BLaER1 treated with 17β-estradiol and CSF1 and Interleukin-3, amounts not matched to agents 10 nM and 100 nM (cell line): Measurements from ENCODE around the gene LDLRAD2.

ENCODE experiments used
- H3K27ac ChIP-seq, 11 experiments: shearing (Covaris generic); formaldehyde crosslinking; 2 replicates each; pipeline ENCODE4 v1.8.1; 2022
- H3K27me3 ChIP-seq, 11 experiments: shearing (Covaris generic); formaldehyde crosslinking; 2 replicates each; pipeline ENCODE4 v1.8.1; 2022
- H3K36me3 ChIP-seq, 11 experiments: shearing (Covaris generic); formaldehyde crosslinking; 2 replicates each; pipeline ENCODE4 v1.8.1; 2022
- H3K4me1 ChIP-seq, 10 experiments: shearing (Covaris generic); formaldehyde crosslinking; 2 replicates each; pipeline ENCODE4 v1.8.1; 2022
- H3K4me2 ChIP-seq, 11 experiments: shearing (Covaris generic); formaldehyde crosslinking; 2 replicates each; pipeline ENCODE4 v1.8.1; 2022
- H3K4me3 ChIP-seq, 10 experiments: shearing (Covaris generic); formaldehyde crosslinking; 2 replicates each; pipeline ENCODE4 v1.8.1; 2022
- H3K9ac ChIP-seq, 11 experiments: shearing (Covaris generic); formaldehyde crosslinking; 2 replicates each; pipeline ENCODE4 v1.8.1; 2022
- H3K9me3 ChIP-seq, 11 experiments: shearing (Covaris generic); formaldehyde crosslinking; replicated peaks in 1 of 11; 2 replicates each; pipeline ENCODE4 v1.8.1; 2022
- H4K20me1 ChIP-seq, 11 experiments: shearing (Covaris generic); formaldehyde crosslinking; 2 replicates each; pipeline ENCODE4 v1.8.1; 2022
- Cebpa-rat ChIP-seq, 11 experiments: shearing (Covaris generic); IDR thresholded peaks; 2 replicates each; pipeline ENCODE4 v1.8.1; 2022

LDLRAD2 gene

DNA sequence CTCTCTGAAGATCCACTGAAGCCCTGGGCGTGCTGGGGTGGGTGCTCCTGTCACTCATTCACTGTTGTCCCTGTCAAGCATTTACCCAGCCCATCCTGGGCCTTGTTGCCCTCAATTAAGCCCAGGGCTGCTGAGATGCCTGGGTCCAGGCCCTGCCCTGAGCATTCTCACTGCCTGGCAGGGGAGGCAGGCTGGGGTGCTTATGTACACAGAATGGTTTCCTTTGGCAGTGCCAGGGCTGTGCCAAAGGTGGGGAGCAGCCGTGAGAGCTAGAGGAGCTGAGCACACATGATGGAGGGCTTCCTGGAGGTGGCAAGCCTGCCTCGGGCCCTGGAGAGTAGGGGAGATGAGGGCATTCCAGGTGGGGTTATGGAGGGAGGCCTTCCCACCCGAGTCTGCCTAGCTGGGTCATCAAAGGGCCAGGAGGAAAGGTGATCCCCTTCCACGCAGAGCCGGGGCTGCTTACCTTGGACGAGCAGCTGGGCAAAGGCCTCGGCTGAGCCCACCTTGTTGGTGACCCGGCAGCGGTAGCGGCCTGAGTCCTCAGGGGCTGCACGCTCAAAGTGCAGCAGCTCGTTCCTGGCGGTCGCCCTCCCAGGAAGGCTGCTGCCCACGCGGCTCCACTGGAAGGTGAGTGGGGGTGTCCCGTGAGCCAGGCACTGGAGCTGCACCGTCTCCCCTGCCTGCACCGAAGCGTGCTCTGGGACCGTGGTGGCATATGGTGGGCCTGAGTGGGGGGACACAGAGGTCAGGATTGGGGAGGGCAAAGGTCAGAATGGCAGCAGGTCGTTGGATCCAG lies 26.5 kb downstream of the LDLRAD2 start:
- no peaks in the 10 kb centered on the region for H3K27me3 ChIP-seq
- H3K4me3 ChIP-seq, result no peak overlapping the region
- TF ChIP-seq Cebpa-rat (IDR thresholded peaks at IDR 0.05), result no peak
- H3K27ac ChIP-seq, result no peak overlapping the region
- peaks cover 0 to 8% (median 0%) of the 10 kb centered on the region in 11 experiments; a peak in 1 of 22 replicates for H4K20me1 ChIP-seq
- H3K4me1 ChIP-seq, result no peaks in the 10 kb centered on the region
- H3K36me3 ChIP-seq, result peaks cover 53 to 97% (median 89%) of the 10 kb centered on the region in 11 experiments
- H3K4me2 ChIP-seq, result no peak overlapping the region
- peaks cover 12 to 18% (median 16%) of the 10 kb centered on the region in 11 experiments for H3K9me3 ChIP-seq
- H3K9ac ChIP-seq, result no peak overlapping the region

DNA sequence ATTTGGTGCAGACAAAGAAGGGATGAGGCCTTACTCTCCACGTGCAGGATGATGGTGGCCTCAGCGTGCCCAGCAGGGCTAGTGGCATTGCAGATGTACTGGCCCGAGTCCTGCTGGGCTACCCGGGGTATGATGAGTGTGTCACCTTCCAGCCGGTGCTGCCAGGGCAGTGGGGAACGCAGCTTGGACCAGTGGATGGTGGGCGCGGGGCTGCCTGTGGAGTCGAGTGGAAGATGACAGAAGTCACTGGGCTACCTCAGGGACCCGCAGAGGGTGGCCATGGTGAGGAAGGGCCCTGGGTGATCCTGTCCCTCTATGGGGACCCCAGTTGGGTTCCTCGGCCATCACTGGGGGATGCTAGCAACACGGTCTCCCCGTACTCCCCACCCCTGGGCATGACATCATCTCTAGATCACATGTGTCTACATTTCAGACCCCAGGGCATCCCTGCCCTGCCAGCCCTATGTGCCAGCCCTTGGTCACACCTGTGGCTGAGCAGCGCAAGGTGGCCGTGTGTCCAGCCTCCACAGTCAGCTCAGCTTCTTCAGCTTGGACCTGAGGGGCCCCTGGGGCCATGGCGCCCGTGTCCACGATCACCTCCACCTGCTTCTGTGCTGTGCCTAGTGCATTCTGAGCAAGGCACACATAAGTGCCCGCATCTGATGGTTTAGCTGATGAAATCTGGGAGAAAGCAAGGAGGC lies 27.4 kb downstream of the LDLRAD2 start:
- no peak overlapping the region for H3K27ac ChIP-seq
- no peak overlapping the region for H3K9ac ChIP-seq
- no peaks in the 10 kb centered on the region for H3K4me1 ChIP-seq
- H4K20me1 ChIP-seq, result peaks cover 0 to 8% (median 0%) of the 10 kb centered on the region in 11 experiments; a peak in 2 of 22 replicates
- peaks cover 3 to 9% (median 8%) of the 10 kb centered on the region in 11 experiments for H3K9me3 ChIP-seq
- no peak overlapping the region for H3K4me3 ChIP-seq
- H3K4me2 ChIP-seq, result no peak overlapping the region
- no peak for TF ChIP-seq Cebpa-rat (IDR thresholded peaks at IDR 0.05)
- H3K27me3 ChIP-seq, result no peaks in the 10 kb centered on the region
- peaks cover 43 to 97% (median 86%) of the 10 kb centered on the region in 11 experiments for H3K36me3 ChIP-seq

DNA sequence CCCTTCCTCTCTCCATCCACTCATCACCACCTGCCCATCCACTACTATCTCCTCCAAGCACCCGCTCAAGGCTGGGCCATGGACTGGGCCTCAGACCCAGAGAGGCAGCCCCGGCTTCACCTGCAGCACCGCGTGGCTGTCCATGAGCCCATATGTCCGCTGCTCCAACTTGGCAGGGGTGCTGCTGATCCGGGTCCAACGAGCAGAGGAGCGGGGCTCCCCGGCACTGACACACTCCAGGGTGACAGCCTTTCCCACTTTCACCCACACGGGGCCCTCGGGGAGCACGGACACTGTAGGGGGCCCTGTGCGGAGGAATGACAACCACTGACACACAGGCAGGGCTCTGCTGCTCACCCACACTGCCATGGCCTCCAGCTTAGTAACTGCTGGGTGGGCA lies 28.9 kb downstream of the LDLRAD2 start:
- H3K4me3 ChIP-seq, result no peak overlapping the region
- no peak overlapping the region for H3K27ac ChIP-seq
- no peak for TF ChIP-seq Cebpa-rat (IDR thresholded peaks at IDR 0.05)
- peaks cover 0 to 8% (median 0%) of the 10 kb centered on the region in 11 experiments; a peak in 3 of 22 replicates for H4K20me1 ChIP-seq
- H3K36me3 ChIP-seq, result peaks cover 33 to 95% (median 81%) of the 10 kb centered on the region in 11 experiments; a peak in 21 of 22 replicates
- no peak overlapping the region for H3K9ac ChIP-seq
- no peaks in the 10 kb centered on the region for H3K4me1 ChIP-seq
- no peaks in the 10 kb centered on the region for H3K27me3 ChIP-seq
- no peaks in the 10 kb centered on the region for H3K9me3 ChIP-seq
- H3K4me2 ChIP-seq, result no peak overlapping the region

DNA sequence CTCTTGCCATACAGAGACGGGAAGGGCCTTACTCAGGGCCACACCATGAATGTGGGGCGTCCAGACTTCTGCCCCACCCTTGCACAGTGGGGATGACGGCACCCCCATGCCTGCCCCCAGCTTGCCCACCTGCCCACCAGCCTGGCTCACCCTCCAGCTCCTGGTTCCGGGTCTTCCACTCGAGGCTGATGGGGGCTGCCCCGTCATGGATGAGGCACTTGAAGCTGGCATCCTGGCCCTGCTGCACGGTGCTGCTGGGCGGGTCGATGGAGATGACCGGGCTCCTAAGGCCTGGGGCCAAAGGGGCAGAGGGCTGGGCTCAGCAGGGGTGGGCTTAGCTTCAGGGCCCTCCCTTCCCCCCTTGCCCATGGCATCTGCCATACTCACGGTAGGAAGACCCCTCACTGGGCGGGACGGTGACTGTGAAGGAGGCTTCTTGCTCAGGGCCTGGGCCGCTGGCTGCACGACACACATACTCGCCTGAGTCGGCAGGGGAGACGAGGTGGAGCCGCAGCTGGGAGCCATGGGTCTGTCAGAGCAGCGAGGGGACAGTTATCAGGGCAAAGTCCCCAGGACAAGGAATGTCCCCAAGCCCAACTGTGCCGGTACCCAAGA lies 29.9 kb downstream of the LDLRAD2 start:
- Histone ChIP-seq H4K20me1 (peaks cover 0 to 8% (median 0%) of the 10 kb centered on the region in 11 experiments; a peak in 3 of 22 replicates), H3K4me2 (no peak overlapping the region), H3K4me1 (no peaks in the 10 kb centered on the region), H3K4me3 (no peak overlapping the region), H3K36me3 (peaks cover 28 to 95% (median 80%) of the 10 kb centered on the region in 11 experiments; a peak in 21 of 22 replicates), H3K27ac (no peak overlapping the region), H3K9ac (no peak overlapping the region), H3K27me3 (no peaks in the 10 kb centered on the region), H3K9me3 (no peaks in the 10 kb centered on the region)
- no peak for TF ChIP-seq Cebpa-rat (IDR thresholded peaks at IDR 0.05)

DNA sequence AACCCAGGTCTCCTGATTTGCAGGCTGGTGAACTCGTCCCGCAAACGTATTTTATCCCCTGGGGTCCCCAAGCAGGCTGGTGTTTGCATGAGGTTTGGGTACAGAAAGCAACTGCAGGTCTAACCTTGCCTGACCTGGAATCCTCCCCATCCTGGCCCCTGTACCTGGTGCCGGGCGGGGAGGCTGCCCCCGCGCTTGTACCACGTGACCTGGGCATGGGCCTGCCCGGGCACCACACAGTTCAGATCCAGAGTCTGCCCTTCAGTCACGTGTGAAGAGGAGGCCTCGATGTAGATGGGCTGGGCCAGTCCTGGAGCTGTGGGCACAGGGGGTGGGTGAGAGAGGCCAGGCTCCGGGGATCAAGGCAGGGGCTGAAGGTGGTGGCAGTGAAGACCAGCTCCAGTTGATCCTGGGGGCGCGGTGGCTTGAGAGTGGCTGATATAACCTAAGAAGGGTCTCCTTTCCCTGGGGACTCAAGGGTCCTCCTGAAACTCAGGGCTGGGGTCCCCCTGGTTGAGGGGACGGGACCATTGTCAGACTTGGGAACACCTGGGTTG lies 30.6 kb downstream of the LDLRAD2 start:
- H3K9me3 ChIP-seq, result no peaks in the 10 kb centered on the region
- H3K4me1 ChIP-seq, result no peaks in the 10 kb centered on the region
- H3K27ac ChIP-seq, result no peak overlapping the region
- no peaks in the 10 kb centered on the region for H3K27me3 ChIP-seq
- peaks cover 27 to 95% (median 83%) of the 10 kb centered on the region in 11 experiments; a peak in 21 of 22 replicates for H3K36me3 ChIP-seq
- no peak for TF ChIP-seq Cebpa-rat (IDR thresholded peaks at IDR 0.05)
- H3K4me2 ChIP-seq, result no peak overlapping the region
- H3K4me3 ChIP-seq, result no peak overlapping the region
- no peak overlapping the region for H3K9ac ChIP-seq
- H4K20me1 ChIP-seq, result peaks cover 0 to 8% (median 0%) of the 10 kb centered on the region in 11 experiments; a peak in 3 of 22 replicates

DNA sequence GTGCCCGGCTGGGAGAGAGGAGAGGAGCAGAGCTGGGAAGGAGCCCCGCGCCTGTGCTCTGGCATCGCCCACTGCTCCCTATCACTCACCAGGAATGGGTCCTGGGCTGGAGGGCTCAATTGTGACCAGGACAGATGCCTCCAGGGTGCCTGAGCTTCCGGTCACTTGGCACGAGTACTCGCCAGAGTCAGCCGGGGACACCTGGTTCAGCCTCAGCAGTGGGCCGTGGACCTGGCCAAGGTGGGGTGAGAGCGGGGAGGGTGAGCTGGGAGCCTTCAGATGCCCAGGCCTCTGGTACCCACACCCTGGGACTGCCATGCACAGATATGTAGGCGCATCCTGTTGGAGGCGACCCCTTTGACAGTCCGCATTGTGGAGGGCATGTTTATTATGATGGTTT lies 31.1 kb downstream of the LDLRAD2 start:
- no peak overlapping the region for H3K4me3 ChIP-seq
- H3K9me3 ChIP-seq, result no peaks in the 10 kb centered on the region
- no peak overlapping the region for H3K27ac ChIP-seq
- peaks cover 27 to 95% (median 84%) of the 10 kb centered on the region in 11 experiments; a peak in 21 of 22 replicates for H3K36me3 ChIP-seq
- no peaks in the 10 kb centered on the region for H3K4me1 ChIP-seq
- peaks cover 0 to 8% (median 0%) of the 10 kb centered on the region in 11 experiments; a peak in 3 of 22 replicates for H4K20me1 ChIP-seq
- H3K9ac ChIP-seq, result no peak overlapping the region
- no peak overlapping the region for H3K4me2 ChIP-seq
- no peaks in the 10 kb centered on the region for H3K27me3 ChIP-seq
- no peak for TF ChIP-seq Cebpa-rat (IDR thresholded peaks at IDR 0.05)

DNA sequence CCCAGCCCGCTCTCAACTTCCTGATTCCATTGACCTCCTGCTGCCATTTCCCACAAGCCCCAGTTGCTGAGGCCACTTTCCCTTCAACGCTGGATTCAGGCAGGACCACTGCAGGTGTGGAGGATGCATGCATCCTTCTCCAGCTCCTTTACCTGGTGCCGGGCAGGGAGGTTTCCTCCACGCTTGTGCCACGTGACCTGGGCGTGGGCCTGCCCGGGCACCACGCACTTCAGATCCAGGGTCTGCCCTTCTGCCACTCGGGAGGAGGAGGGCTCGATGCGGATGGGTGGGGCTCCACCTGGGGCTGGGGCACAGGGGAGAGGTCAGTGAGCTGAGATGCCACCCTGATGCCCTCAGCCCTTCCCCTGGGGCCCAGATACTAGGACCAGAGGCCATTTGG lies 31.9 kb downstream of the LDLRAD2 start:
- no peak overlapping the region for H3K4me2 ChIP-seq
- TF ChIP-seq Cebpa-rat (IDR thresholded peaks at IDR 0.05), result no peak
- H3K4me1 ChIP-seq, result no peaks in the 10 kb centered on the region
- peaks cover 25 to 95% (median 82%) of the 10 kb centered on the region in 11 experiments; a peak in 21 of 22 replicates for H3K36me3 ChIP-seq
- H3K4me3 ChIP-seq, result no peak overlapping the region
- H4K20me1 ChIP-seq, result peaks cover 0 to 8% (median 0%) of the 10 kb centered on the region in 11 experiments; a peak in 3 of 22 replicates
- no peak overlapping the region for H3K27ac ChIP-seq
- no peaks in the 10 kb centered on the region for H3K27me3 ChIP-seq
- no peaks in the 10 kb centered on the region for H3K9me3 ChIP-seq
- H3K9ac ChIP-seq, result no peak overlapping the region

DNA sequence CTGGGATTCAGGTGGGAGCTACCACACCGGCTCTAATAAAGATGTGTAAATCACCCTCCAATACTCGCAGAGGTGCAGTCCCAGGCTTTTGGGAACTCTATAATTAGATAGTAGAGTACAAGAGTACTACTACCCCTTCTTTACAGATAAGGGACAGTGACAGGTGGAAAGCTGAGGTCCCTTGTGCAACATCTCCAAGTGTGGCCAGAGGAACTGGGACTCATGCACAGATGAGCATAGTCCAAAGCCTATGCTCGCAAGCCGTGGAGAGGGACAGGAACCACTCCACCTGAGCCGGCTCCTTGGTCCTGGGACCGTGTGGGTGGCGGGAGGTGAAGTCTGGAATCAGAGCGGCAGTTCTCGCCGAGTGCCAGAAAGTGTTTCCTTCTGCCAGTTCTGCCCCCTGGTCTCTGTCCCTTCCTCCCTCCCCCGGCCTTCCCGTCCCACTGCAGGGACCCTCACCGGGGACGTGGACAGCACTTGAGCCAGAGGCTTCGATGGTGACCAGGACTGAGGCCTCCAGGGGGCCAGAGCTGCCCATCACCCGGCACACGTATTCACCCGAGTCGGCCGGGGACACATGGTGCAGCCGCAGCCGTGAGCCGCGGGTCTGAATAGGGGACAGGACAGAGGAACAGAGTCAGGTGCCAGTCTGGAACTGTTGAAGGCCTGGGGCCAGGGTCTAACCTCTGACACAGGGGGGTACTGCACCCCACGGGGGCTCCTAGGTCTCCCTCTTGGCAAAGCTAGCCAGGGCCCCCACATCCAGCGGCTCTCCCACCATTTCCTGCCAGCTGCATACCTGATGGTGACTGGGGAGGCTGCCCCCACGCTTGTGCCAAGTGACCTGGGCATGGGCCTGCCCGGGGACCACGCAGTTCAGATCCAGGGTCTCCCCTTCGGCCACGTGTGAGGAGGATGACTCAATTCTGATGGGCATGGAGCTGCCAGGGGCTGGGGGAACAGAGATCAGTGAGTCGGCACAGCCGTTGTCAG lies 33.9 kb downstream of the LDLRAD2 start:
- H3K4me3 ChIP-seq, result no peak overlapping the region
- no peaks in the 10 kb centered on the region for H3K9me3 ChIP-seq
- H3K27ac ChIP-seq, result no peak overlapping the region
- peaks cover 0 to 8% (median 0%) of the 10 kb centered on the region in 11 experiments; a peak in 3 of 22 replicates for H4K20me1 ChIP-seq
- no peaks in the 10 kb centered on the region for H3K4me1 ChIP-seq
- H3K27me3 ChIP-seq, result no peaks in the 10 kb centered on the region
- no peak overlapping the region for H3K4me2 ChIP-seq
- no peak overlapping the region for H3K9ac ChIP-seq
- no peak for TF ChIP-seq Cebpa-rat (IDR thresholded peaks at IDR 0.05)
- peaks cover 21 to 98% (median 80%) of the 10 kb centered on the region in 11 experiments; a peak in 20 of 22 replicates for H3K36me3 ChIP-seq
